GM21737 (cell line): Measurements from ENCODE around the gene TSGA10IP.
A peak's percentile ranks its signal among the peaks of the same experiment; 100 is the strongest.

Experiments
- ATAC-seq: cut with Tn5 transposase; IDR thresholded peaks from one replicate; pipeline ENCODE4 v1.9.1; 2021; ENCODE audit warnings: mild to moderate bottlenecking, moderate library complexity; ENCODE audit not compliant: unreplicated experiment

TSGA10IP gene

GRCh38 chr11:65973439-65974110, 28.3 kb downstream of the TSGA10IP start:
- ATAC-seq: no peak

- ATAC-seq: no peak
Observed at GRCh38 chr11:65975771-65976170, 30.5 kb downstream of the TSGA10IP start.

- ATAC-seq: no peak
Observed at GRCh38 chr11:65976216-65977176, 31.2 kb downstream of the TSGA10IP start.

DNA sequence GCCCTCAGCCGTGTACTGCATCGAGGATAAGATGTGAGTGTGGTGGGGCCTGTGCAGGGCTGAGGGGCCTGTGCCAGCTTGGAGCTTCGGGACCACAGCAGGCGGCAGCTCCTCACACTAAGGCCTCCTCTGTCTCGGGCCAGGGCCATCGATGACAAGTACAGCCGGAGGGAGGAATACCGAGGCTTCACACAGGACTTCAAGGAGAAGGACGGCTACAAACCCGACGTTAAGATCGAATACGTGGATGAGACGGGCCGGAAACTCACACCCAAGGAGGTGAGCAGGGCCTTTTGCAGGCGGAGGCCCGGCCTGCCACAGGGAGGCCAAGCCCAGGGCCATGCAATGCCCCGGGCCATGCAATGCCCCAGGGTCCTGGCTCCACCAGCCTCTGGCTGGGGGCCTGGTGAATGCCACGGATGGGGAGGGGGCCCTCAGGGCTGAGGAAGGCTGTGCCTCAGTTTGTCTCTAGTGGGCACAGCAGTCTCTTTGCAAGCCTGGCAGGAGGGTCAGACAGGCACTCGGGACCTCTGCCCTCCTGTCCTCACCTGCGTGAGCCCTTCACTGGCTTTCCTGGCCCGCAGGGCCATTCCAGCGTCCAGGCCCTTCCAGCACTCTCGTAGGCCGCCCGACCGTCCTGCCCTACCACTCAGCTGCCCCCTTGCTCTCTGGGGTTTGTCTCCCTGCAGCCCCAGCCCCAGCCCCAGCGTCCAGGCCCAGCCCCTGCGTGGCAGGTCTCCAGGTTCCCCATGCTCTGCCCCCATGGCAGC, 32.5 kb downstream of the TSGA10IP start:
- no peak for ATAC-seq

DNA sequence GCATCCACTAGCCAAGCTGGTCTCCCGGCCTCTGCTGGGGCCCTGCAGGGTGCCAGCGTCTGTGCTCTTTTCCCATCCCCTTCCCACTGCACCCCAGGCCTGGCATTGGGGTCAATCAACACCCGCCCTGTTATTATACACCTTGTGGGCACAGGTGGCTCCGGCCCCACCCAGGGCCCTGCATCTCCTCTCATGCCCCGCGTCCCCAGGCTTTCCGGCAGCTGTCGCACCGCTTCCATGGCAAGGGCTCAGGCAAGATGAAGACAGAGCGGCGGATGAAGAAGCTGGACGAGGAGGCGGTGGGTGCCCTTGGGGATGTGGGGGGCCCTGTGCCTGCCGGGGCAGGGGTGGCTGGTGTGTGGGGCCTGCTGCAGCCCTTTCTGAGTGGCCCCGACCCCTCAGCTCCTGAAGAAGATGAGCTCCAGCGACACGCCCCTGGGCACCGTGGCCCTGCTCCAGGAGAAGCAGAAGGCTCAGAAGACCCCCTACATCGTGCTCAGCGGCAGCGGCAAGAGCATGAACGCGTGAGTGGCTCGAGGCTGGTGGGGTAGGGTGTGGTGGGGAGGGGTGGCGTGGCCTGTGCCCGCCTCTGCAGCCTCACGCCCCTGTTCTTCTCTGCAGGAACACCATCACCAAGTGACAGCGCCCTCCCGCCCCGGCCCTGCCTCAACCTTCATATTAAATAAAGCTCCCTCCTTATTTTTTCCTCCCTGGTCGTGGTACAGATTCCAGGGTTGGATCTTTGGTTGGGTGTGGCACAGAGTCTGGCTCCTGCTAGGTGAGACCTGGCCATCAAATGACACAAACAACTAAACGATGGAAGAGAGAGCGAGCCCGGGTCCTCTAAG, 33.3 kb downstream of the TSGA10IP start:
- ATAC-seq: no peak

- no peak for ATAC-seq
Observed at GRCh38 chr11:65979261-65979759, 34.0 kb downstream of the TSGA10IP start.

DNA sequence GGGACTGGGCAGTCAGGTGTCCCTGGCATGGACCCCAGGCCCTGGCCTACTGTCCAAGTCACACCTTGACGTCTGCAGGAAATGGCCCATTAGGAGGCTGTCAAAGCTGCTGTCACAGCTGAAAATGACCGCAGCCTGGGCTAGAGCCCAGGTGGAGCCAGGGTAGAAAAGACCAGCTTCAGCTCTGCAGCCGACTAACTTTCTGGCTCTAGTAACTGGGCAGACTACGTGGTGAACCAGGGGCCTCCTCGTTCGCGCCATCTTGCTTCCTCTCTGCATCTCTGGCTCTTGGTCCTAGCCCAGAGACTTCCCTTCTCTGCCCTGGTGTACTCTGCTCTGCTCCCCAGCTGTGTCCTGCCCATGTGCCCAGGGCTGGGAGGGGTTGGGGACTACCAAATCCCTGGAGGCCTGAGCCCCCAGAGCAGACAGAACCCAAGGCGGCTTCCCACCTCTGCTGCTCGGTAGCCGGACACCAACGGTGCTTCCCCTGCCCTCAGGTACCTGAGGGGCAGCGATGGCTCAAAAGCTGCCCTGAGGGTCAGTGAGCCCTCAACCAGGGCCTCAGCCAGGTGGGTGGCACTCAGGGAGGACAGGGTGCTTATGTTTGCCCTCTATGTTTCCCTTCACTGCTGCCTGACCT, 35.9 kb downstream of the TSGA10IP start:
- no peak for ATAC-seq

DNA sequence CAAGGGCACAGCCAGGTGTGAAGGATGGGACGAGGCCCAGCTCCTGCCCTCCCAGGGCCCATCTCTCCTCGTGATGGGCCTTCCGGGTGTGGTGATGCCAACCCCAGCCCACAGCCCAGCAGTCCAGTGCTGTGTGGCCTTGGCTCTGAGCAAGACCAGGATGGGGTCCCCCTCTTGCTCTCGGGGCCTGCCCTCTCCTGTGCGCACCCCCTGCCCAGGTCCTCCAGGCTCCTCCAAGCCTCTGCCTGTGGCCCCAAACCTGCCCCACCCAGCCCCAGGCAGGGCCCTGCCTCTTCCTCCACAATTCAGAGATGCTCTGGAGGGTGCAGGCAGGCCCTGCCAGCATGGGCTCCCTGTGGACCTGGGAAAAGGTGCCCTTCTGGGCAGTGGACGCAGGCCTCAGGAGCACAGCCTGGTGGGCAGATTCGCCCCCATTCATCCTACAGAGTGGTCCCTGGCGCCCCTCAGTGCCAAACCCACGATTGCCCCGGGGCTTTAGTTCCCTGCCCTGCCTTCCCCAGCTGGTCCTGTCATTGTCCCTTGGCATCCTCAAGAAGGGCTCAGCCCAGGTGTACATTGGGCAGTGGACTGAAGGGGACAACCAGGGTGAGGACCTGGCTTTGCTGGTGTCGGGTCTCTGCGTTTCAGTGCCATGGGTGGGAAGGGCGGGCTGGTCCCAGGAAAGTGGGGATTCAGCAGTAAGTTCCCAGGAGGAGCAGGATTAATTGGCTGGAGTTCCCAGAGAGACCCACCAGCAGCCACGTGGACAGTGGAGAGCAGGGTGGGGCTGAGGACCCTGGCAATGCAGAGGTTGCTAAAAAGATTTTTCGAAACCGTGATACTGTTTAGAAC, 36.9 kb downstream of the TSGA10IP start:
- ATAC-seq: no peak

GRCh38 chr11:65982824-65983588, 37.7 kb downstream of the TSGA10IP start:
- ATAC-seq: no peak

DNA sequence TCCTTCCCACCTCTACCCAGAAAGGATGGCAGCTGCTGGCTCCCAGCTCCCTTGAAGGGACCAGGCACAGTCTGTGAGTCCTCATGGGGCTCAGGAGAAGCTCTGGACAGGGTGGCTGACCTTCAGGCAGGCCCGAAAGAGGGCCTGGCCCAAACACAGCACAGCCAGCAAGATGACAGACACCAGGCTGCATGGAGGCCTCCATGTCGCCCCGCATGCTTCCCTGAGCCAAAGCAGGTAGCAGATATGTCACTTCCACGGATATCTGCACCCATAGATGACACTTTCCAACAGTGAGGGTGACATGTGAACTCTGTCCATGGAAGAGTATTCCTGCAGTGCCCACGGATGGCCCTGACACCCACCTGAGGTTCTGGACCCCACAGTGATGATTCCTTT, 38.3 kb downstream of the TSGA10IP start:
- no peak for ATAC-seq

GRCh38 chr11:65987336-65987735, 42.1 kb downstream of the TSGA10IP start:
- no peak for ATAC-seq

- peak; percentile 90 for ATAC-seq
Observed at GRCh38 chr11:65988791-65989592, 43.7 kb downstream of the TSGA10IP start.

DNA sequence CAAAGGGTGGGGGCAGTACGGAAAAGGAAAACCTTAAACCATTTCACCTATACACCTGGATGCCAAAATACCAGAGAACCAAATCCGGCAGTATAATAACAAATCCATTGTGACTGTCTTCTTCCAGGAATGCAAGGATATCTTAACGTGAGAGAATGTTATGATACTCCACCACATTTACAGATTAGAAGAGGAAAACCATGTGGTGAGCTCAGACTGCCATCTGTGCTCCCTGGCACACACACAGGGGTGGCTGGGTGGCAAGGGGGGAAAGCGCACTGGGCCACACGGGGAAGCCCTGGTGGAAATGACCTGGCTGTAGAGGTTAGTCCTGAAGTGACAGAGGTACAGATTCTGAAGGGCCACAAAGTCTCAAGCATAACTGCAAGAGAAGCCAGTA, 46.8 kb downstream of the TSGA10IP start:
- no peak for ATAC-seq

DNA sequence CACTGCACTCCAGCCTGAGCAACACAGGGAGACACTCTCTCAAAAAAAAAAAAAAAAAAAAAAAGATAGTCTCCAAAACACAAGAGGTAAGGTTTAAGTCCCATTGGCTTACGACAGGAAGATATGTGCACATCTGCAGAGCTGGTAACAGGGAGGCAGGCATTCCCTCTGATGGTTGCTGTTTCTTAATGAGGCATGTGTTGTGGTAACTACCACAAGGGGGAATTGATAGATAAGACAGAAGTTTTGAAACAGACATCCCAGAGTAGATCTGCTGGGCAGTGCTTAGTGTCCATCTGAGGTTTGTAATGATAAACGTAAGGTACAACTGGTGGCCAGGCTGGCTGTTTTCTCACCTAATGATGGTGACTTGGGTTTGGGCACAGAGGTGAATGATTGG, 52.0 kb downstream of the TSGA10IP start:
- no peak for ATAC-seq

- peak; percentile 62 for ATAC-seq
Observed at GRCh38 chr11:66001942-66002647, 56.8 kb downstream of the TSGA10IP start, which contains the start of the genes BANF1 and EIF1AD. Gene BANF1 (plus strand): TSS chr11:66002503. CDS start chr11:66003251, 748 bp downstream. Gene EIF1AD (minus strand): TSS chr11:66002157. CDS start chr11:66000389, 1,768 bp downstream.

DNA sequence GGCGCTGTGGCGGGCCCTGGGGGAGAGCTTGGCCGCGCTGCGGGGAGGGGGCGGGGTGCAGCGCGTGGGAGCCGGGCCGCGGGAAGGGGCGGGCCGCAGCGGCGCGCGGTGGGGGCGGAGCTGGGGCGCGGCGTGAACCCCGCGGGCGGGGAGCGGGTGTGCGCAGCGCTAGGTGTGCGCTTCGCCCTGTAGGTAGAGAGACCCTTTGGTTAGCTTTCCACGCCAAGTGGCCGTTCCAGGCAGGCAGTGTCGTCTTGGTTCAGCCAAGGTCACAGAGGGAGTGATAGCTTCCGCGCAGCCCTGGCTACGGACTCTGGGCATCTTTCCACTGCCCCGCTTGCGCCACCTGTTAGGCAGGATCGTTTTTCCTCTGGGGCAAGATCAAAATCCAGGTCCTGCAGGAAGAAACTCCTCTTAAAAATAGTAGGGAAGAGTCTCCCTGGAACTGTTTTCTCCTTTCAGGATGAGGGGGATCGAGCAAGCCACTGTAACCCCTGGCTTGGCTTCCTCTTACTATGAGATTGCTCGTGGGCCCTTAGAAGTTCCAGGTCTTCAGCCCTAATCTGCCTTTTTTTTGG, 57.5 kb downstream of the TSGA10IP start:
- peak; percentile 44 for ATAC-seq
